Hematopoietic multipotent progenitor cell (in vitro differentiated cells): ENCODE measurements around the gene UGT1A8. TPM values are rescaled to one million over a fixed set of nuclear protein-coding genes. Genes with fewer than 3 reads are reported as not detected.
A peak's percentile ranks its signal among the peaks of the same experiment; 100 is the strongest.
"Not testable (repeated sequence)": the region's sequence is repeated elsewhere in the genome, so short reads cannot be mapped to it uniquely, and the experiment has no call there.

ENCODE experiments used
- DNase-seq, 3 donors: peaks; one replicate each; pipeline ENCODE4 v3.0.0-alpha.2; 2011 to 2015; ENCODE audit warnings: low read depth in 2 of 3, low spot score in 2 of 3
- total RNA-seq: library from RNA; depleted of rRNA; stranded (reverse); fragments of >200 nt; gene quantifications from one replicate; pipeline ENCODE4 v1.2.3, GENCODE V29; 2012

Gene UGT1A8
- total RNA-seq, 1 donor, result under 0.01 TPM

DNA sequence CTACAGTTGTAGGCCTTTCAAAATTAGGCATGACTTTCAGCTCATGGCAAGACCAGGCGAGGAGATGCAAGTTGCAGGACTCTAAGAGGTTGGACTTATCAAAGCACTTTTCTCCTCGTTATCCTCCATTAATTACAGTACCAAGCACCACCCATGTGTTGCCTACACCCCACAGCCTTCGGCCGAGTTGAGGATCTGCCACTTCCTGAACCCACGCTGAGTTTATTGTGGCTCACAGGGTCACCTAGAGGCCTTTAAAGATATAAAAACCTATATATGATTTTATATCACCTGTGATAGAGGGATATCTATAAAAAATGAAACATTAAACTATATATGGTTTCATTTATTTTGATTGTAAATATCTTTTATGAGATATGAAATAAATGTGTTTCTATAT is 21.4 kb downstream of the UGT1A8 start:
- DNase-seq, result no peak

DNA sequence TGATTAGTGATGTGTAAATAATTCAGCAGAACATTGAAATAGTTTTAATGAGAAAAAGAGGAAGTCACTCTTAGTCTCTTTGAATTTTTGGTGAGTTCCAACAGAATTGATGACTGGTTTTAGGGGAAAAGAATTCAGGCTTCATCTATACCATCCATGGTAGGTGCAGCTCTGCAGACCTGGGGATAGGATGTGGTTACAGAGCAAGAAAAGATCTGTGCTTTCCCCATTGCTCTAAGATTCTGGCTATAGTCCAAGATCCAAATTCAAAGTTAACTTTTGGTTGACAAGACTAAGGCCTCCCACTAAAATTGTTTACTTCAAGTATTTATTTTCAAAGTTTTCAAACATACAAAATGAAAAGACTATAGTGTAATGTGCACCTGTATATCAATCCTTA is 22.4 kb downstream of the UGT1A8 start:
- DNase-seq, result no peak

DNA sequence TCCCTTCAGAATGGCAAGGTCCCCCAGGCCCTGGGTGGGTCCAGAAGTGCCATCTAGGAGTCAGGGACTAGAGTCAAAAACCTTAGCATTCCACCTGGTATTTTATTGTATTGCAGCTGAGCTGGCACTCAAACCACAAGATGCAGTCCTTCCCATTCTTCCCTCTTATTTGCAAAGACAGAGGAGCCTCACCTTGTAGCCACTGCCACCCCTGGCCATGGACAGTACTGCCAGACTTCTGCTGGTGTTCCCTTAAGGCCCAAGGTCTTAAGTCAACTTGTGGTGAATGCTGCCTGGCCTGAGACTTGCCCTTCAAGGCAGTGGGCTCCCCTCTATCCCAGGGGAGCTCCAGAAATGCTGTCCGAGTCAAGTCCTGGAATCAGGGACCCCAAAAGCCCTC is 25.7 kb downstream of the UGT1A8 start:
- DNase-seq, result peak in 1 of 3 donors; percentile 2

DNA sequence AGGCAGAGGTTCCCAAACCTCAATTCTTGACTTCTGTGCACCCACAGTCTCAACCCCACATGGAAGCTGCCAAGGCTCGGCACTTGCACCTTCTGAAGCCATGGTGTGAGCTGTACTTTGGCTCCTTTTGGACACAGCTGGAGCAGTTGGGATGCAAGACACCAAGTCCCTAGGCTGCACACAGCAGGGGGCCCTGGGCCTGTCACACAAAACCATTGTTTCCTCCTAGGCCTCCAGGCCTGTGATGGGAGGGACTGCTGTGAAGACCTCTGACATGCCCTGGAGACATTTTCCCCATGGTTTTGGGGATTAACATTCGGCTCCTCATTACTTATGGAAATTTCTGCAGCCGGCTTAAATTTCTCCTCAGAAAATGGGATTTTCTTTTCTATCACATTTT is 28.6 kb downstream of the UGT1A8 start:
- not testable (repeated sequence) for DNase-seq

DNA sequence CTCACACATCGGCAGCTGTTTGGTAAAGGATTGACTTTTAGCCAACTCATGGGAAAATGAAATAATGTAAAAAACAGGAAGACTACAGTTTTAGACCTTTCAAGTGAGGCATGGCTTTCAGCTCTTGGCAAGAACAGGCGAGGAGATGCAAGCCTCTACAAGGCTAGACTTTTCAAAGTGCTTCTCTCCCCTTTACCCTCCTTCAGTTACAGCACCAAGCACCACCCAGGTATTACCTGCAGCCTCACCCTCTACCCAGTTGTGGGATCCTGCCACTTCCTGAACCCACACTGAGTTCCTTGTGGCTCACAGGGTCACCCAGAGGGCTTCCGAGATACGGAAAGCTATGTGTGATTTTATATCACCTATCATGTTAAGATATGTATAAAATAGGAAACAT is 33.5 kb downstream of the UGT1A8 start:
- no peak for DNase-seq

DNA sequence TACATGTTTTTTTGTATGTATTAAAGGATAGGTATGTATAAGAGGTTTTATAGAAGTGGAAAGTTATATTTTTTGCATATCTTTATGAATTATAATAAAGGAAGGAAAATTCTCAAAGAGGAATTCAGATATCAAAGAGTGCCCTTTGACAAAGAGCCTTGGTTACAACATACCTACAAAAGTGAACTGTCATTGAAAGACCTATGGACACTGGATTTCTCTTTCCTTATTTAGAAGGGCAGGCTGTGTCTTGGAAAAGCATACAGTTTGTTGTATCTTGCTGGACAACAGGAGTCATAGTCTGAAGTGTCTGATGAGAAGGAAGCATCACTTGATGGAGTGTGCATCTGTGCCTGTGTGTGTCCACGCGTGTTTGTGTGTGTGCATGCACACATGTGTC is 34.0 kb downstream of the UGT1A8 start:
- DNase-seq, result no peak

DNA sequence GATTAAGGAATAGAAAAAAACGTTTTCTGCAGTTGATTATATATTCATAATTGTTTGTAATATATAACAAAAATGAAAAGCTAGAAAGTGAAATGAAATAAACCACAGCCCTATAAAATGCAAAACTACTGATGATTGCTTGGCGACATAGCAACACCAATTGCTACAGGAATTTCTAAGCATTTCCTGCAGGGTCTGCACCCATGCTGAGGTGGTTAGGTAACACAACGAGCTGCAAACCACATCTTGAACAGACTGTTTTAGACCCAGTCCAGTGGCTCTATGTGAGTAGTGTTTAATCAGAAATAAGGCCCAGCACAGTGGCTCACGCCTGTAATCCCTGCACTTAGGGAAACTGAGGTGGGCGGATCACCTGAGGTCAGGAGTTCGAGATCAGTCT is 37.1 kb downstream of the UGT1A8 start:
- no peak for DNase-seq

DNA sequence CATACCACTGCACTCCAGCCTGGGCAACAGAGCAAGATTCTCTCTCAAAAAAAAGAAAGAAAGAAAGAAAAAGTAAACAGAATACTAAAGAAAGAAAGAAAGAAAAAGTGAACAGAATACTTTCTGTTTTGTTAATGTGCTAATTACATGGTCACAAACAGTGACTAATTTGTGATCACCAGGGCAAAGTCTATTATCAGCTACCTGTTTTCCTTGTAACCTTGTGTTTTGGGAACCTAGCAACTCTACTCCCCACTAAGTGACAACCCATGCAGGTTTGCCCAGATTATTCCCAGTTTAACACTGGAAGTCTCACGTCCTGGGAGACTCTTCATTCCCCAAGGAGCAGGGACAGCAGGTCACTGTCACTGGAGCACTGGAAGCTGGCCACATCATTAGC is 37.6 kb downstream of the UGT1A8 start:
- DNase-seq, result no peak

DNA sequence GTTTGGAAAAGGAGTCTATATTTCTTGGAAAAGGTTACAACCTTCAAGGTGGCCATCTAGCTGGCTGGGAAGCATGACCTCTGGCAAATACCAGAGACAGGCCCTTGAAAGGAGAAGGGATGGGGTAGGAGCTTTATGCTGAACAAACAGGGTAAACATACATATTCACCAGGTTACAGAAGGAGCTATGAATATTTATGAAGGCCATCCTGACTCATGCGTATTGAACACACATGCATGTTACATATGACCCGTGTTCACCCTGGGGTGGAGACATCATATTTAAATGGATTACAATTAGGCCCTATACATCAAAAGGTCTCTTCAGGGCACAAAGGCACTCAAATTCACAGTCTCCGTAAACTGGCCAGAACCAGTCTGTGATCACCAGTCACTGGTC is 38.5 kb downstream of the UGT1A8 start:
- DNase-seq, result not testable (repeated sequence)

DNA sequence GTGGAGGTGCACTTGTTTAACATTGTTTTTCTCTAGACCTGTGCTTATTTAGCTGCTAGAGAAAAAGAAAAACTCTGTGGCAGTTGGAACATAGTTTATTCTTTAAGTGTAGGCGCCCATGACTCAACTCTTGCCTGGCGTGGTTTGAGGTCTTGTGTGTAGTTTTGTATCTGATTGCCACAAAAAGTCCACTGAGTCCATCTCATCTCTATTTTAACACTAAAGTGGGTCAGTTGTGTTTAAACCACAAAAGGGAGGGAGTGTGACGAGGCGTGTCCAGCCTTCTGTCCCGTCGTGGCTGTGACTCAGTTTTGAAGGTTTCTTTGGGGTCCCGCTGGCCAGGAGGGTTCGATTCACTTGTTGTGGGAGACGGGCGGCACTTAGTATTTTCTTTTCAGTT is 39.0 kb downstream of the UGT1A8 start:
- DNase-seq, result no peak

DNA sequence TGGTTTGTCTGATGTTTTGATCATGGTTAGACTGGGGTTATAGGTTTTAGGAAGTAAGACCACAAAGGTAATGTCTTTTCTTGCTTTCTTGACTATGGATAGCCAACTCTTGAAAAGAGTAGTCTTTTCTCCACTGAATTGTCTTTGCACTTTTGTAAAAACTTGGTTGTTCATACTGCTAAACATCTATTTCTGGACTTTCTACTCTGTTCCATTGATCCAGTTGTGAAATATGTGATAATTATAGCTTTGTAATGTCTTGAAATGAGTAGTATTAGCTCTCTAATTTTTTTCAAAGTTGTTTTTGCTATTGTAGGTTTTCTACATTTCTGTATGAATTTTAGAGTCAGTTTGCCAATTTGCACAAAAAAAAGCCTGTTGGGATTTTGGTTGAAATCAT is 41.2 kb downstream of the UGT1A8 start:
- no peak for DNase-seq

DNA sequence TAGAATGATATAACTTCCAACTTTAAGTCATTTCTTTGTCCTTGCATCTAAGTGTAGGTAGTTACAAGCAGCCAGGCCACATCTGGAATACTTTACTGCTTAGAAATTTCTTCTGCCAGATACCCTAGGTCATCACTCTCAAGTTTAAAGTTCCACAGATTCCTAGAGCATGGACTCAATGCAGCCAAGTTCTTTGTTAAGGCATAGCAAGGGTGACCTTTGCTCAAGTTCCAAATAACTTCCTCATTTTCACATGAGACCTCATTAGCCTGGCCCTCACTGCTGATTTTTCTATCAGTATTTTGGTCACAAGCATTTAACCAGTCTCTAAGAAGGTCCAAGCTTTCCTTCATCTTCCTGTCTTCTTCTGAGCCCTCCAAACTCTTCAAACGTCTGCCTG is 46.5 kb downstream of the UGT1A8 start:
- DNase-seq, result no peak

DNA sequence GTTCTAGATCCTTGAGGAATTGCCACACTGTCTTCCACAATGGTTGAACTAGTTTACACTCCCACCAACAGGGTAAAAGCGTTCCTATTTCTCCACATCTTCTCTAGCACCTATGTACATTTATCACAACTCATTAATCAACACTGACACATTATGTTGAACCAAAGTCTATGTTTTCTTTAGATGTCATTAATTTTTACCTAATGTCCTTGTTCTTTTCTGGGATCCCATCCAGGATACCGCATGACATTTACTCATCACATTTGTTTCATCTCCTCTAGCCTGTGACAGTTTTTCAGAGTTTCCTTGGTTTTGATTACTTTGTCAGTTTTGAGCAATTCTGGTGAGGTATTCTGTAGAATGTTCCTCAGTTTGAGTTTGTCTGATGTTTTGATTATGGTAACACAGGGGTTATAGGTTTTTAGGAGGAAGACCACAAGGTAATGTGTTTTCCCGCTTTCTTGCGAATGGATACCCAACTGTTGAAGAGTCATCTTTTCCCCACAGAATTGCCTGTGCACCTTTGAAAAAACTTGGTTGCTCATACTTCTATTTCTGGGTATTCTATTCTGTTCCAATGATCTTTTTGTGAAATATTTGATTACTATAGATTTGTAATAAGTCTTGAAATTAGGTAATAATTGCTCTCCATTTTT is 51.3 kb downstream of the UGT1A8 start:
- no peak for DNase-seq

DNA sequence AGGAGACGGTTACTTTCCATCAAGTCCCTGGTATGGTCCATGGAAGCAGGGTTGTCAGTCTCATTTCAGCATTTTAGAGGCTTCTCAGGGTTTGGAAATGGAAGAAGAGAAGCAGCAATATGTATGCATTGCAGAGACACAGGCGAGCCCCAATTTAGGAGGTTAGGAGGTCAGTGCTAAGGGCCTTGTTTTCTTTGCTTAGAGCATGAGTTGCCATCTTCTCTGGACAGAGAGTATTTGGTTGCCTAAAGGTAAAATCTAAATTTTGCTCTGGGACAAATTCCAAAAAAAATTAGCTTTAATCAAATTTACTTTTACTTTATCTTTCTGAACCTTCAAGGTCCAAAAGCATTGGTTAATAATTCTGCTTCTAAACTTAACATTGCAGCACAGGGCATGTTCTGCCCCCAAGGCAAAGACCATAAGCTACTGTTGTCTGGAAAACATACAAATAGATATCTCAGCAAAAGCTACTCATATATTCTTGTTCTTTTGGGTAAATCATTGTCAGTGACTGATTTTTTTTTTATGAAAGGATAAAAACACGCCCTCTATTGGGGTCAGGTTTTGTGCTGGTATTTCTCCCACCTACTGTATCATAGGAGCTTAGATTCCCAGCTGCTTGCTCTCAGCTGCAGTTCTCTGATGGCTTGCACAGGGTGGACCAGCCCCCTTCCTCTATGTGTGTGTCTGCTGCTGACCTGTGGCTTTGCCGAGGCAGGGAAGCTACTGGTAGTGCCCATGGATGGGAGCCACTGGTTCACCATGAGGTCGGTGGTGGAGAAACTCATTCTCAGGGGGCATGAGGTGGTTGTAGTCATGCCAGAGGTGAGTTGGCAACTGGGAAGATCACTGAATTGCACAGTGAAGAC is 54.1 kb downstream of the UGT1A8 start, which contains the start of gene UGT1A9:
TSS of gene UGT1A9 (plus strand) at position 609 of the 872 bp plus-strand sequence. CDS start at position 646, 37 bp downstream.
- DNase-seq, result no peak

DNA sequence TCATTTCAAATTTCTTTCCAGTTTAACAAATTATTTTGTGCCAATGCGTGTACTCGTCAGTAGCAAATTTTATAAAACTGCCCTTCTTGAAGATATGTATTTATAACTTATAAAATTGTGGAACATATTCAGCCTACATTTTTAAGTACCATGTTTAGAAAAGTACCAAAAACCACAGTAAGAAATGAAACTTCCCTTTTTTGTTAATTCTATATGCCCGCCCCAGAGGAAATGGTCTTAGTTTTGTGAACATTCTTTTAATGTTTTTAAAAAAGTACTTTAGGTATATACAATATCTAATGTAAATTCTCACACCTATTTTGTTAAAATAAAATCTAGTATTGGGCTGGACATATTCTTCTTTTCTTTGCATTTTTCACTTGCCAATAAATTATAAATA is 55.5 kb downstream of the UGT1A8 start:
- DNase-seq, result peak in 1 of 3 donors; percentile 41

DNA sequence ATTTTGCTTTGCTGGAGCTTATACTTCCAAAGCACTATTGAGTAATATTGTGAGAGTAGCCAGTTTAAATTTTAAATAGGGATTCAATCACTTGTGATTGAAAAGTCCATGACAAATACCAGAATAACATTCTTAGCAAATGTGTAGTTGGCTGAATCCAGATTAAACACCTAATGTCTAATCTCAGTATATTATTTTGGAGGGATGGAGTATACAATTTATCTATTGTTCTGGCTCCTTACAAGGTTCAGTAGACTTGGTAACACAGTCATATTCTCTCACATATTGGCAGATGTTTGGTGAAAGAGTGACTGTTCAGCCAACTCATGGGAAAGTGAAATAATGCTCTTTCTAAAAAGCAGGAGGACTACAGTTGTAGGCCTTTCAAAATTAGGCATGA is 56.5 kb downstream of the UGT1A8 start:
- no peak for DNase-seq

DNA sequence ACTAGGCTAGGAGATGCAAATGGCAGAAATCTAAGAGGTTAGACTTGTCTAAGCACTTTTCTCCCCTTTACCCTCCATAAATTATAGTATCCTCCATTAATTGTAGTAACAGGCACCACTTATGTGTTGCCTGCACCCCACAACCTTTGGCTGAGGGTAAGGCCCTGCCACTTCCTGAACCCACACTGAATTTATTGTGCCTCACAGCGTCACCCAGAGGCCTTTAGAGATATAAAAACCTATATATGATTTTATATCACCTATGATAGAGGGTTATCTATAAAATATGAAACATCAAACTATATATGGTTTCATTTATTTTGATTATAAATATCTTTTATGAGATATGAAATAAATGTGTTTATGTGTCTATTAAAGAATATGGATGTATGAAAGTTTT is 56.9 kb downstream of the UGT1A8 start:
- no peak for DNase-seq

DNA sequence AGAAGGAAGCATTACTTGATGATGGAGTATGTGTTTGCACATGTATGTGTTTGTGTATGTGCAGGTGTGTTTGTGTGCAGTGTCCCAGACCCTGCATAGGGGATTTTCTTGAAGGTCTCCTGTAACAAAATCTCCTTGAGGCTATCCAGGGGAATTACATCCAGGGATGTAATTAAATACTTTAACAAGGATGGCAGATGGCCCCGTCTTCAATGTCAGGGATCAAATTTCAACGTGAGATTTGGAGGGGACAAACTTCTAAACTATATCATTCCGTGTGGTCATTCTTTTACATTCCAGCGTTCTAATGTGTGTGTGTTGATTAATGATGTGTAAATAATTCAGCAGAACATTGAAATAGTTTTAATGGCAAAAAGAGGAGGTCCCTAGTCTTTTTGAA is 57.6 kb downstream of the UGT1A8 start:
- DNase-seq, result no peak

DNA sequence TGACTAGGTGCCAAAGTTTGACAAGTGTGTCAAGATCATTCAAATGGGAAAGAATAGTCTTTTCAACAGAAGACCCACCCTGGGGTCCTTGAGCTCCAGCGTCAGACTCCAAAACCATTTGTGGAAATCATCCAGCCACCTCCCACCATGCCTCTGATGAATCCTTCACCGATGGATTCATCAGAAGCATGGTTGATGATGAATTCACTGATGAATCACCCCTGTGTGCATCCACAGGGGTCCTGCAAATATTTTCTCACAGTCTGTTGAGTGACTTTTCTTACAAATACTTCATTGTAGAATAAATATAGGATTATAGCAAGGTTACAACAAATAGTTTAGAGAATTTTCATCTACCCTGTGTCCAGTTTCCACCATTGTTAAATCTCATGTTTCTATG is 58.6 kb downstream of the UGT1A8 start:
- no peak for DNase-seq

DNA sequence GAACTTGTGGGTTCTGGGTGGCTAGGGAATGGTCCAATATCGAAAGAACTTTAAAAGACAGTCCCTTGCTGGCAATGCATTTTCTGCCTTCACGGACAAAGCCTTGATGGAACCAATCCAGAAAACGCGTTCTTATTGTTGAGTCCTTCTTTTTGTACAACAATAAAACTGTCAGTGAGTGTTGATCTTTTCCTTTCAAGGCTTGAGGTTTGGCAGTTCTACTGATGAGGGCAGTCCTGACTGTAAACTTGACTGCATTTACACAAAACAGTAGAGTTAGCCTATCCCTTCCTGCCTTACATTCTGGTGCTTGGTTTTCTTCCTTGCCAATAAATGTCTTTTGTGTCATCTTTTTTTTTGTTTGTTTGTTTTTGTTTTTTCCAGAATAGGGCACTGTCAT is 61.8 kb downstream of the UGT1A8 start:
- DNase-seq, result no peak

DNA sequence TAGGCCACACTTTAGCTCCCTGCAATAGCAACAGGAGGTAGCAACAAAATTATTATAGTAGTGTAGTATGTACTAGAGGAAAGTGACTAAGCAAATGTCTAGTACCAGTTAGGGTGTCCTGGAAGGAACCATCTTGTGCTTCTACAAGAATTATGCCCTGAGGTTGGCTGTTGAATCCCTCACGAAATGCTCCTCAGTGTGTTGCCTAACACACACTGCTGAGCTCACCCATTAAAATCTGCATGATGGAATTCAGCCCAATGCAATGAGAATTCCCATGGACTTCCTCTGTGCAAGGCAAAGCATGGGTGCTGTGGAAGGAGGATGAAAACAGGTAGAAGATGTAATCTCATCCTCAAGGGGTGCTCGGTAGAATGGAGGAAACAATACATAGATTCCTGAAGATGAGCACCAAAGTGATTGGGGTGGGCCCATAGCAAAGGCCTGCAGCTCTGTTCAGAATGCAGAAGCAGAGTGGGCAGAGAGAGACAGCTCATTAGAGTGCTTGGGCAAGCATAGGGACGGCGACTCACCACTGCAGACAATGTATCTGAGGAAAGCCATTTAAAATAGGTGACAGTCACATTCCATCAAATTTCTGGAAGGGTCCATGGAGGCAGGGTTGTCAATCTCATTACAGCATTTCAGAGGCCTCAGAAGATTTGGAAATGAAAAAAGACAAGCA is 63.1 kb downstream of the UGT1A8 start:
- DNase-seq, result no peak
